HG02943 (cell line): Measurements from ENCODE around the gene CD2.
A peak's percentile ranks its signal among the peaks of the same experiment; 100 is the strongest.

ENCODE experiments used
- ATAC-seq: cut with Tn5 transposase; IDR thresholded peaks from one replicate; pipeline ENCODE4 v1.9.1; 2021; ENCODE audit warnings: mild to moderate bottlenecking, low read depth, moderate library complexity; ENCODE audit not compliant: unreplicated experiment

The CD2 gene

GRCh38 chr1:116775116-116775752 lies 21.0 kb downstream of the CD2 start:
- no peak for ATAC-seq

DNA sequence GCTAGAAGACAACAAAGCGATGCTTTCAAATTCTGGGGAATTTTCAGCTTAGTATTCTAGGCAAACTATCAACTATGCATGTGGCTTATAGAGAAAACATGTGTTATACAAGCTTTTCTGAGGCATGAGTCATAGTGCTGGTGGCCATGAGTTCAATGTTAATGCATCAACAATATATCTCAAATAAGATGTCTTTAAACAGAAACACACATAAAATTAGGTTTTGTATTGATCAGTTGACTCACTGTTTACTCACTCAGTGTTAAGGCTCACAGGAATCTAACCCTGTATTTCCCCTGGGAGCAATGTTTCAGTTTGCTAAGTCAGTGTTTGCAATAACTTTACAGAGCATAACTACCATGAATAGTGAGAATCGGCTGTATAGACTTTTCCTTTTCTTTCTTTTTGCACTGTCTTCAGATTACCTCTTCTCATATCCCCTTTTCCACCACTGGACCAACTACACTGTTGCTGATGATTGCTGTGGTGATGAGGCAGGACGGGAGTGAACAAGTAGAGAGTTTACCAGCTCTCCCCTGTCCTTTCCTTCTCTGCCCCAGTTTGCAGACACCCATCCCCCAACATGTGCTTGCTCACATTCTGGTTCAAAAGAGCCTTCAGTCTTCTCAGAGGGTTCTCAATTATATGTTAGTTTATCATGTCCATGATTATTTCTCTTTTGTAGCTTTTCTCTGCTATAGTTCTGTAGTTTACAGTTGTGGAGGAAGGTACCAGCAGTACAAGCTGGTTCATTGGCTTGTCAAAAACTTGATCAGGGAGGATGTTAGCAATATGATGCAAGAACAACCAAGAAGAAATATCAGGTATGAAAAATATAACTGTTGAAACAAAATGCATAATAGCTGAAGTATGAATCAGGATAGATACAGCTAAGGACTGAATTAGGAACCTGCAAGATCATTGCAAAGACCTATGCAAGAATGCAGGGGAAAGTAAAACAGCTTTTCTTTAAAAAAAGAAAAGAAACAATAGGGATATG lies 23.9 kb downstream of the CD2 start:
- no peak for ATAC-seq

DNA sequence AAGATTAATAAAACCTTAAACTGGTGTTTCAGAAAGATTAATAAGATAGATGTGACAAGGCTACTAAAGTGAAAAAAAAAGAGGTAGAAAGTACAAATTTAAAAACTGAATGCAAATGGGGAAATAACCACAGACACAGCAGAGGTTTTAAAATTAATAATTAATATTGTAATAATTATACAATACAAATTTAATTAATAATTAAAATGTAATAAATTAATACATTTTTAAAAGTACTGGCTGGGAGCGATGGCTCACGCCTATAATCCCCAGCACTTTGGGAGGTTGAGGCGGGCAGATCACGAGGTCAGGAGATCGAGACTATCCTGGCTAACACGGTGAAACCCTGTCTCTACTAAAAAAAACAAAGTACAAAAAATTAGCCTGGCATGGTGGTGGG lies 26.8 kb downstream of the CD2 start:
- ATAC-seq = no peak

DNA sequence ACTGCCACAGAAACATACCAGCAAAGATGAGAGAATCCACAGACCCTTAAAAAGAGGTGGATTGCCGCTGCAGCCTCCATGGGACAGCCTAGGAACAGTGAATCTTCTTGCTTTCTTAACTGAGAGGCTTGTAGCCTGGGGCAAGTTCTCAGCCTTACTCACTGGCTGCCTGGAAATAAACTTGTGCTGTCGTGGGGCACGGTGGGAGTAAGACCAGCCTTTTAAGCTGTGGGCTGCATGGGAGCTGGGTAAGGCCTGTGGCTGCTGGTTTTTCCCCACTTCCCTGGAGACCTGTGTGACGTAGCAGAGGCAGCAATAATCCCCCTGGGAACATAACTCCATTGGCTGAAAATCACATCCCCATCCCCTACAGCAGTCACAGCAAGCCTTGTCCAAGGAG lies 30.8 kb downstream of the CD2 start:
- ATAC-seq = no peak

DNA sequence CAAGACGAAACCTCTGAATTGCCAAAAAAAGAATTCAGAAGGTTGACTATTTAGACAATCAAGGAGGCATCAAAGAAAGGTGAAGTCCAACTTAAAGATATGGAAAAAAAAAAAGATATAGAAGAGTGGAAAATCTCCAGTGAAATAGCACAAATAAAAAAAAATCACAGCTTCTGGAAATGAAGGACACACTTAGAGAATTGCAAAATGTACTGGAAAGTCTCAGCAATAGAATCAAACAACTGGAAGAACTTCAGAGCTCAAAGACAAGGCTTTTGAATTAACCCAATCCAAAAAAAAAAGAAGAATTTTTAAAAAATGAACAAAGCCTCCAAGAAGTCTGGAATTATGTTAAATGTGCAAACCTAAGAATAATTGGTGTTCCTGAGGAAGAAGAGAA lies 31.8 kb downstream of the CD2 start:
- ATAC-seq = no peak

DNA sequence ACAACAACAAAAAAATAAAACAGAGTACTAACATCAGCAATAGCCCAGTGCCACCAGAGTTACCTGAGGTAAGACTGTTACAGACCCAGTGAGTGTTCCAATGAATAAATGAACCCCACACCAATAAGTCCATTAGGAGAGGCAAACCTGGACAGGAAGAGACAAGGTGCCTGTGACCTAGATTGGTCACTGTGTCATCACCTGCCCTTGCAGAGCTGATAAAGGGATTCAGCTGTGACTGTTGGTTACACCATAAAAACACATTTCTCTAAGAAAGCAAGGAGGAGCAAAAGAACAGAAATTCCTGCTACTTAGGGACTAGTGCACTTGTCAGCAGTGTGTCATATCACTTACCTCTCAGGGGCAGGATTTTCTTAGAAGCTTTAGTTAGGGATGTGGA lies 37.5 kb downstream of the CD2 start:
- no peak for ATAC-seq

- ATAC-seq = no peak
These were observed 39.2 kb downstream of the CD2 start for GRCh38 chr1:116793357-116793935.

GRCh38 chr1:116794371-116794770 lies 40.1 kb downstream of the CD2 start:
- no peak for ATAC-seq

GRCh38 chr1:116794804-116795481 lies 40.7 kb downstream of the CD2 start:
- ATAC-seq = peak; percentile 77

GRCh38 chr1:116795482-116795829 lies 41.2 kb downstream of the CD2 start:
- no peak for ATAC-seq

DNA sequence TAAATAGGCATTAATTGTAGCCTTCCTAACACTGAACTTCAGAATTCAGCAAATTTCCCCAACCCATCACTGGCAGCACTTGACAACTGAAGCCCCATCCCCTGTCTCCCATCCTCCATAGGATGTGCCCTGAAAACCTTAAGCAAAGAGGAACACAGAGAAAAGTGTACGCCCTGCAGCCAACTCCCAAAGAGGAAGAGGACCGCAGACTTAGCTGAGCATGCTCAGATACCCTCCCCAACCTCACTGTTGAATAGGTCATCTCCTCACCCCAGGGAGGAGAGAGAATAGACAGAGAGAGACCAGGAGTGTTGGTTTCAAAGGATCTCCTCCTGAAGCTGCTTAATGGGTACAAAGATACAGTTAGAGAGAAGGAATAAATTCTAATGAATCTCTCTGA lies 50.5 kb downstream of the CD2 start:
- no peak for ATAC-seq

- ATAC-seq = no peak
These were observed 51.2 kb downstream of the CD2 start for GRCh38 chr1:116805398-116805797.

GRCh38 chr1:116806245-116806644 lies 52.0 kb downstream of the CD2 start:
- ATAC-seq = no peak

GRCh38 chr1:116806671-116807070 lies 52.4 kb downstream of the CD2 start:
- no peak for ATAC-seq

DNA sequence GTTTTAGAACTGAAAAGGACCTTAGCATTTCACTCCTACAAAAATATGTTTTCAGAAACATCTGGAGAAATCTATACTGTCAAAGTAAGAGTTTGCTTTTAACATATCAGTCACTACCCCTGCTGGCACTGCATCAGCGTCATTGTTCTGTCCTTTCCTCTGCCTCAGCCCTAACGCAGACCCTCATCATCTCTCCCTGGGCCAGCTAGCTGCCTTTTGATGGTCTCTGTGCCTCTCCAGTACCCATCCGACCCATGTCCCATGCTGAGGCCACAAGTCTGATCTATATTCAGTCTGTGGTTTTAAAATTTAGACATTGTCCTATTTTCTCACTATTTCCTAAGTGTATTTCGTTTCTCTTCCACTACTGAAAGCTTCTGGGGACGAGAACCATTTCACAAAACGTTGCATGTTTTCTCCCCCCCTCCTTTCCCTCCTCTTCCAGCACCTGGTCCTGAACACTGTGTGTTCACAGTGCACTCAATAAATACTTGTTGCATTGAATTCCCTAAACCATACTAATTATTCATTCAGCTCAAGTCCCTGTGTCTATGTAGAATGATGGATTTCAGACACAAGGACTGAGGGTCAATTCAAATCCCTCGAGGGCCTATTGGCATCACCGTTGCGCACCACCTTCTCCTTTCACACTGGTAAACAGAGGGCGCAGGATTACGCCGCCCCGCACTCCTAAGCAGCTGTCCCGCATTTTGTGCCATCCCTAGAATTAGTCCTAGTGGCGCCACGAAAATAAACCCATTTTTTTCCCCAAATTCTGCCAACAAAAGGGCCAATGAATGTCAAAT lies 53.4 kb downstream of the CD2 start:
- ATAC-seq = no peak

DNA sequence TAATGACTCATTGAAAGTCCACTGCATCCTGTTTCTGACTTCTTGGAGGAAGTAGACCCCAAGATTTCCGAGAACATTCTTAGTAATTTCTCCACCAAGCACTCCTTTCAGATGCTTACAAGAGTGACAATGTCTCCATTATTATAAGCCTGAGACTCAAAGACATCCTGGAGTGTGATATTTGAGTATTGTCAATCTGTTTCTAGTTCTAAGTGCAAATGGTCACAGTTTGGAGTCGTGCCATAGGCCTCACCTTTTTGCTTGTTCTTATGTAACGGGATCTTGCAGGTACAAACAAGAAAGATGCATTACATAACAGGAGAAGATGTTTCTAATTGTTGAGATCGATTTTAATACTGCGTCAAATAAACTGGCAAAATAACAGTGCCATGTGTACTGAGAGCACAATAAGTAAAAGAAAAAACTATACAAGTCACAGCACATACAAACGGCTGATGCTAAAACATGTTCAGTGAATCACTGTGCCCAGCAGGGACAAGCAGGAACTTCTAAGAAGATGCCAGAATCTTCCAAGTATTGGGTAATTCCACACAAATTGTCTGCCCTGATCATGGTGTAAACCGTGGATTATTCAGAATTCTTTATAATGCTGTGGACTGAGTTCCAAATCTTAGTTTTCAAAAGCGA lies 54.1 kb downstream of the CD2 start:
- no peak for ATAC-seq

DNA sequence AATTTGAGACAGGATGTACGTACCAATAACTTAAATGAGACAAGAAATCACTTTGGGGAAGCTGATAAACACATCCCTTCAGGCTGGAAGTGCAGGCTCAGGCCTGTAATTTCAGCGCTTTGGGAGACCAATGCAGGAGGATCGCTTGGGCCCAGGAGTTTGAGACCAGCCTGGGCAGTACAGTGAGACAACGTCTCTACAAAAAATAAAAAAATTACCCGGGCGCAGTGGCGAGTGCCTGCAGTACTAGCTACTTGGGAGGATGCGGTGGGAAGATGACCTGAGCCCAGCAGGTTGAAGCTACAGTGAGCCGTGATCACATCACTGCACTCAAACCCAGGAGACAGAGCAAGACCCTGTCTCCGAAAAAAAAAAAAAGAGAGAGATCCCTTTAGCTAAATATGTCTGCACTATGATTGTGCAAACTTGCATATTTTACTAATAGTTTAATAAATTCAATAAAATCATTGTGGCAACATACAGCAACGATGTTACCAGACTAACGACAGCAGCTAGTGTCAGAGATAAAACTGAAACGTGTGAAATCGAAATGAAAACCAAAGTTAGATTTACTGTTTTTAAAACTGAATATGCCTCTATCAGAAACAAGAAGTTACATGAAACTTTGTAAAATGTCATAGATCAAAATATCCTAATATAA lies 54.7 kb downstream of the CD2 start:
- ATAC-seq = no peak

GRCh38 chr1:116811321-116811720 lies 57.1 kb downstream of the CD2 start:
- ATAC-seq = no peak
